HG03575 (cell line): ENCODE results near the gene SYT13.

Experiments
- ATAC-seq: cut with Tn5 transposase; IDR thresholded peaks from one replicate; pipeline ENCODE4 v1.9.1; 2021; ENCODE audit not compliant: unreplicated experiment, insufficient number of reproducible peaks, low FRiP score; ENCODE audit errors: extremely low read depth

SYT13 gene

DNA sequence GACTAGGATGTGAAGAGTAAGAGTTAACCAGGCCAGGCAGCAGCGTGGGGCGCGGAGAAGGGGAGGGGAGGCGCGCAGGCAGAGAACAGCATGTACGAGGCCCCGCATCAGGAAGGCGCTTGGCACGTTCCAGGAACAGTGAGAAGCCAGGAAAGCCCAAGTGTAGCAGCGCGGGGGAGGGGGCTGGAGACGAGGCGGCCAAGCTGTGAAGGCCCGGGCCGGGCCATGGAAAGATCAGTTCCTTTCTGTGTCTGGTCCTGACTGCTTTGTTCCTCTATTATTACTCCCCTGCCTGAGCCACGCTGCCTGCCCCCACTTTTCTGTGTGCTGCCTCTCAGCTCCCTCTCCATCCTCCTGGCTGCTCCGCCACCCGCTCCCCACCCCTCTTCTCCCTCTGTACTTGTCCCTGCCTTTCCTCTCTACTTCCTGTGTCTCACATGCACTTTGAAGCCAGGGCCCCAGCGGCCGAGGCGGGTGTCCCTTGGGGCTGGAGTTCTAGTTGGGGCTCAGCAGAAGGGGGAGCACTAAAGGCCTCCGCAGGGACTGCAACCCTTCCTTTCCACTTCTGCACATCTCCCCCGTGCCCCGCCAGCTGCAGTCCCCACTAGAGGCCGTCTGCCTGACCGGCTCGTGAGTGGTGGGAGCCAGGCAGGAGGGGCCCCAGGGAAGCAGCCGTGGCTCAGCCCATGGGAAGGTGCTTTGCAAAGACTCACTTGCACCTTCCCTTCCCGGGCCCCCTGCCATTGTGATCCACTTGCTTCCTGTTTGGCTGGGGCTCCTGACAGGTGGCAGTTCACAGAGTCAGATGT lies 76.0 kb downstream of the SYT13 start:
- no peak for ATAC-seq

DNA sequence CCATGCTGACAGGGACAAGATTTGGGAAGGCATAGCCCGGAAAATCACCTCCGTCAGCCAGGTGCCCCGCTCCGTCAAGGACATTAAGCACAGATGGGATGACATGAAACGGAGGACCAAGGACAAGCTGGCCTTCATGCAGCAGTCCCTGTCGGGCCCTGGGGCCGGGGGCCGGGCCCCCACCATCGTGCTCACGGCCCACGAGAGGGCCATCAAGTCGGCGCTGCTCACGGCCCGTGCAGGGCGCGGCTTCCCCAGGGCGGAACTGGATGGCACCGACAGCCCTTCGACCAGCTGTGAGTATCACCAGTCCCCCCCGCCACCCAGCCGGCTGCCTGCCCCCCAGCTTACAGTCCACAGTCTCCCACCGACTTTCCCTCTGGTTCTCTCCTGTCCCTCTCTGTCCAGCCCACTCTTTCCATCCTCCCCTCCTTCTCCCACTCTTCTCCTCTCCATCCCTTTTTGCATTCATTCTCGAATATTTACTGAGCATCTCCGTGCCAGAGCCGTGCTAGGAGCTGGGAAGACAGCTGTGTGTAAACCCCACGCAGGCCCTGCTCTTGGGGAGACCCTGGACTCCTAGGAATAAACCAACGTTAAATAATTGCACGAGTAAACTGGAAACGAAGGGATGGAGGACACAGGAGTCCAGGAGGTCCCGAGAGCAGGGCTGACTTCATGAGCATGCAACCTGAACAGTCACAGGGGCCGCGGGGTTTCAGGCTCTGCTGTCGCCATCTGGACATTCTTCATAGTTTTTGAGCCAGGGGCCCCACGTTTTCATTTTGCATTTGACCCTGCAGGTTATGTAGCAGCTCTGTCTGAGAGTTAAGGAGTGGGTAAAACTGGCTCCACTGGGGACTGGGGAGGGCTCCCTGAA lies 76.9 kb downstream of the SYT13 start:
- ATAC-seq: no peak

DNA sequence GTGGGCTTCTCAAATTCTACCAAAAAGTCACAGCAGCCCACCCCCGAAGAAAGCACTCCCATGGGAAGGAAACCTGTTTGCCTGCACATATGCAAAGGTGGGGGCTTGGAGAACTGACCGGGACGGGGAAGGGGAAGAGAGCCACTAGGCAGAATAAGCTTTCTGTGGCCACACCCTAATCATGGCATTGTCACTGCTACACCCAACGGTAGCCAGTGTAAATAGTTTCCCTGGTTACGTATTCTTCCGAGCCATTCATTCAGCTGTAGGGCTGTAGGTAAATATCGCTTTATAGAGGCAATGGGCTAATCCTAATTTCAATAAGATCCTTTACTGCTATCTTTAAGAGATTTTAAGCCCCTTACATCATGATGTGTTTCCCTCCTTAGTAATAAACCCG lies 78.0 kb downstream of the SYT13 start:
- no peak for ATAC-seq

DNA sequence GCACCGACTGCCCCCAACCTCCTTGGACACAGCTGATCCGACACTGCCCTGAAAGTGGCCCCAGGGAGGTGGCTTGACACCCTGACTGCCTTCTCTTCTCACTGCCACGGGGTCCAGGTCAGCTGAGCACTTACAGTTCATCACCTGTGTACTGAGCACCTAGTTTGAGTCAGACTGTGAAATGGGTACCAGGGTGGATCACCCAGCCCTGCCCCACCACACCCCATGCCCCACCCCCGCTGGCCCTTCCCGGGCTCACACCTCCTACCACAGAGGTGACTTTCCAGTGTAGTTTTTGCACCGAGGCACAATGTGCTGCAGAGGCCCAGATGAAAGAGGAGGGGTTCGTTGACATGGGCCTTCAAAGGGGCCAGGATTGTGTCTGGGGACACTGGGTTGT lies 80.2 kb downstream of the SYT13 start:
- no peak for ATAC-seq

DNA sequence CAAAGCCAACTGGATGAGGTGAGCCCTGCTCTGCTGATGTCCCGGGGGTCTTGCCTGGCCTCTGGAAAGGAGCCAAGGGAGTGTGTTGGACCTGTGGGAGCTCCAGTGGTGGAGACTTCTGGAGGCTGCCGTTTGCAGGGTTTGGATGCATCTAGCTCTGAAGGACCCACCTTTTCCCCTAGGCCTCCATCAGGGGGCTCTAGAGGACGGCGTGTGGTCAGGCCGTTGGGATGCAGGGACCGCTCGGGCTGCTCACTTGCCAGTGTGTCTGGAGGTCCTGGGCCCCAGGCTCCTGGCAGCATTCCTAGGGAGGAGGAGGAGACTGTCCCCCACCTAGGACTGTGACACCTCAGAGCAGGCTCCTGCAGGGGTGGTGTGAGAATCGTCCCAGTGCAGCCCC lies 81.4 kb downstream of the SYT13 start:
- ATAC-seq: no peak

DNA sequence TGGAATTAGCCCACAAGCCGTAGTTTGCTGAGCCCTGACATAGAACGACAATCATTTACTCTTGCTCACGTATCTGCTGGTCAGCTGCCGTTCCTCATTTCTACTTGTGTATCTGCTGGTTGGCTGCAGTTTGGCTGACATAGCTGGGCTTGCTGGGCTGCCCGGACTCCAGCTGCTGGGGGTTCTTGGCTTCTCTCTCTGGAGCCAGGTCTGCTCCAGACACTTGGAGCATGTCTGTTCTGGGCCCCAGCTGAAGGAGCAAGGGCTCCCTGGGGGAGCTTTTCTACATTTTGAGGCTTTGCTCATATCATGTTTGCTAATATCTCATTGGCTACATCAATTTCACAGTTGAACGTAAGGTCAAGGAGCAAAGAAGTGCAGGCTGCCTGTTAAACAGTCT lies 92.4 kb downstream of the SYT13 start:
- ATAC-seq: no peak
